ENCODE data around the gene HNRNPDL.
A peak's percentile ranks its signal among the peaks of the same experiment; 100 is the strongest.

Gene HNRNPDL

GRCh38 chr4:82434949-82435348 is 4.7 kb upstream of the HNRNPDL start:
- ChIA-PET POLR2A (no interaction called here), CTCF (interaction anchor here (0.8 kb wide), 1 partner anchor 27 kb away, joined by 3 read pairs; no protein-coding TSS in a partner anchor)

GRCh38 chr4:82433791-82434190 is 3.5 kb upstream of the HNRNPDL start:
- CTCF ChIA-PET, result no interaction called here
- POLR2A ChIA-PET, result no interaction called here
- TF ChIP-seq CTCF (IDR thresholded peaks at IDR 0.05; ENCODE audit: control extremely low read depth, extremely low read depth, low read depth, missing control alignments), result no peak
- DNase-seq (ENCODE audit: extremely low spot score), result no peak

More at GRCh38 chr4:82434949-82435348, 4.7 kb upstream of the HNRNPDL start:
- no peak for DNase-seq (ENCODE audit: extremely low spot score)
- TF ChIP-seq CTCF (IDR thresholded peaks at IDR 0.05; ENCODE audit: control extremely low read depth, extremely low read depth, low read depth, missing control alignments), result no peak

- DNase-seq (ENCODE audit: extremely low spot score), result no peak
- no peak for TF ChIP-seq CTCF (IDR thresholded peaks at IDR 0.05; ENCODE audit: control extremely low read depth, extremely low read depth, low read depth, missing control alignments)
- POLR2A ChIA-PET, result interaction anchor here (0.6 kb wide), 1 partner anchor 9 kb away, joined by 3 read pairs; no protein-coding TSS in a partner anchor
- CTCF ChIA-PET, result interaction anchor here (1.3 kb wide), 1 partner anchor 8 kb away, joined by 4 read pairs; no protein-coding TSS in a partner anchor
Measured at GRCh38 chr4:82432596-82432995, 2.3 kb upstream of the HNRNPDL start.

GRCh38 chr4:82431831-82432230 is 1.6 kb upstream of the HNRNPDL start:
- TF ChIP-seq CTCF (IDR thresholded peaks at IDR 0.05; ENCODE audit: control extremely low read depth, extremely low read depth, low read depth, missing control alignments), result no peak
- DNase-seq (ENCODE audit: extremely low spot score), result no peak
- ChIA-PET CTCF (interaction anchor here (0.6 to 1.3 kb wide), 2 partner anchors 9 to 1103 kb away, joined by 3 to 4 read pairs; no protein-coding TSS in a partner anchor), POLR2A (interaction anchor here (0.7 kb wide), 2 partner anchors 22 to 52 kb away, joined by 4 to 7 read pairs; no protein-coding TSS in a partner anchor)

GRCh38 chr4:82430964-82431745 is 893 bp upstream of the HNRNPDL start:
- POLR2A ChIA-PET, result interaction anchor here (0.7 to 1.0 kb wide), 3 partner anchors 21 to 57 kb away, joined by 3 to 6 read pairs (median 4); no protein-coding TSS in a partner anchor
- peak; percentile 21 for DNase-seq (ENCODE audit: extremely low spot score)
- CTCF ChIA-PET, result interaction anchor here (1.2 to 1.3 kb wide), 2 partner anchors 8 to 10 kb away, joined by 3 to 4 read pairs; no protein-coding TSS in a partner anchor
- no peak for TF ChIP-seq CTCF (IDR thresholded peaks at IDR 0.05; ENCODE audit: control extremely low read depth, extremely low read depth, low read depth, missing control alignments)

GRCh38 chr4:82429728-82430192 is 502 bp downstream of the HNRNPDL start:
- DNase-seq (ENCODE audit: extremely low spot score), result no peak
- TF ChIP-seq CTCF (IDR thresholded peaks at IDR 0.05; ENCODE audit: control extremely low read depth, extremely low read depth, low read depth, missing control alignments), result no peak
- ChIA-PET CTCF (interaction anchor here (0.7 to 3.6 kb wide), 25 partner anchors 9 to 382 kb away, joined by 3 to 19 read pairs (median 4); partner anchors contain the start of gene HNRNPD), POLR2A (interaction anchor here (0.6 to 2.6 kb wide), 21 partner anchors 9 to 1025 kb away, joined by 3 to 24 read pairs (median 4); partner anchors contain the start of genes COPS4, COQ2, HNRNPD and SCD5)

Measured in GM10248 (cell line).